NCI-H510A treated with DMSO at 0.1 percent for 48 hours (cell line): ENCODE data around the gene SCIMP.
"Not testable (repeated sequence)": the region's sequence is repeated elsewhere in the genome, so short reads cannot be mapped to it uniquely, and the experiment has no call there.

Experiments used
- DNase-seq: peaks from one replicate; lab custom pipeline; 2025; lab: John Stamatoyannopoulos, UW

The SCIMP gene

DNA sequence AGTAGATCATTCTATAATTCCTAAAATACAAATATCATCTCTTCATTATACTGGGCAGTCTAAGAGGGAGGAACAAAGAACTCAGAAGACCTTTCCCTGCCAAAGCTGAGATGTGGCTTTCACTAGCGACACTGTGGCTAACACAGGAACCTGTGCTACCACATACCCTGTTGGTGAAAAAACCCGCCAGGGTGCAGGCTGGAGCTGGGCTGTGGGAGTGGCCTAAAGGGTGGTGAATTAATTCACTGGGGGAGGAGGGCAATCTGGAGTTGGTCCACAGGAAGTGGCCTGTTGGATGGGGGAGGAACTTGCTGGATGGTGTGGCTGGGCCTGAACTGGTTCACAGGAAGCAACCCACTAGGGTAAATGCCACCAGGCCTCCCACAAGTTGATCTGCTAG, 50.4 kb downstream of the SCIMP start:
- no peak for DNase-seq

DNA sequence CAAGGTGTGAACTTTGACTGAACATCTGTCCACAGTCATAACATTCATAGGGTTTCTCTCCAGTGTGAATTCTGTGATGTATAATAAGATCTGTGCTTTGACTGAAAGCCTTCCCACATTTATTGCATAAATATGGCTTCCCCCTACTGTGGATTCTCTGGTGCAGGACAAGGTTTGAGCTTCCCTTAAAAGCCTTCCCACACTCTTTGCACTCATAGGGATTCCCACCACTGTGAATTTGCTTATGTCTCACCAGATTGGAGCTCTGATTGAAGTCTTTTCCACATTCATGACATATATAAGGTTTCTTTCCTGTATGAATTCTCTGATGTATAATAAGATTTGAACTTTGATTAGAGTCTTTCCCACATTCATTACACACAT, 51.3 kb downstream of the SCIMP start:
- no peak for DNase-seq

DNA sequence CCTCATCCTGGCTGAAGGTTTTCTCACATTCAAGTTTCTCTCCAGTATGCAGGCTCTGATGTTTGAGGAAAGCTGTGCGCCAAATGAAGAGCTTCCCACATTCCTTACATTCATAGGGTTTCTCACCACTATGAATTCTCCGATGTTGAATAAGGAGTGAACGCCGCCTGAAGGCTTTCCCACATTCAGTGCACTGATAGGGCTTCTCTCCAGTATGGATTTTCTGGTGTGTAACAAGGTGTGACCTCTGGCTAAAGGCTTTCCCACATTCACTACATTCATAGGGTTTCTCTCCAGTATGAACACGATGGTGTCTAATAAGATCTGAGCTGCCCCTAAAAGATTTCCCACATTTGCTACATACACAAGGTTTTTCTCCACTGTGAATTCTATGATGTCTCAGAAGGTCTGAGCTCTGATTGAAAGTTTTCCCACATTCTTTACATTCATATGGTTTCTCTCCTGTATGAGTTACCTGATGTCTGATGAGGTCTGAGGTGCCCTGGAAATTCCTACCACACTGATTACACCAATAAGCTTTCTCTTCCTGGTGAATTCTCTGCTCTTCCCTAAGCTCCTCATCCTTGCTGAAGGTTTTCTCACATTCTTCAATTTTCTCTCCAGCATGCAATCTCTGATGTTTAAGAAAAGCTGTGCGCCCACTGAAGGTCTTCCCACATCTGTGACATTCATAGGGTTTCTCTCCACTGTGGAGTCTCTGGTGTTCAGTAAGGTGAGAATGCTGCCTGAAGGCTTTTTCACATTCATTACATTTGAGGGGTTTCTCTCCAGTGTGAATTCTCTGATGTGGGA, 51.9 kb downstream of the SCIMP start:
- DNase-seq = no peak

DNA sequence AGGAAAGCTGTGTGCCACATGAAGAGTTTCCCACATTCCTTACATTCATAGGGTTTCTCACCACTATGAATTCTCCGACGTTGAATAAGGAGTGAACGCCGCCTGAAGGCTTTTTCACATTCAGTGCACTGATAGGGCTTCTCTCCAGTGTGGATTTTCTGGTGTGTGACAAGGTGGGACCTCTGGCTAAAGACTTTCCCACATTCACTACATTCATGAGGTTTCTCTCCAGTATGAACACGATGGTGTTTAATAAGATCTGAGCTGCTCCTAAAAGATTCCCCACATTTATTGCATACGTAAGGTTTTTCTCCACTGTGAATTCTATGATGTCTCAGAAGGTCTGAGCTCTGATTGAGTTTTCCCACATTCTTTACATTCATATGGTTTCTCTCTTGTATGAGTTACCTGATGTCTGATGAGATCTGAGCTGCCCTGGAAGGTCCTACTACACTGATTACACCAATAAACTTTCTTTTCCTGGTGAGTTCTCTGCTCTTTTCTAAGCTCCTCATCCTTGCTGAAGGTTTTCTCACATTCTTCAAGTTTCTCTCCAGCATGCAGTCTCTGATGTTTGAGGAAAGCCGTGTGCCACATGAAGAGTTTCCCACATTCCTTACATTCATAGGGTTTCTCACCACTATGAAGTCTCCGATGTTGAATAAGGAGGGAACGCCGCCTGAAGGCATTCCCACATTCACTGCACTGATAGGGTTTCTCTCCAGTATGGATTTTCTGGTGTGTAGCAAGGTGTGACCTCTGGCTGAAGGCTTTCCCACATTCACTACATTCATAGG, 53.0 kb downstream of the SCIMP start:
- DNase-seq = no peak

DNA sequence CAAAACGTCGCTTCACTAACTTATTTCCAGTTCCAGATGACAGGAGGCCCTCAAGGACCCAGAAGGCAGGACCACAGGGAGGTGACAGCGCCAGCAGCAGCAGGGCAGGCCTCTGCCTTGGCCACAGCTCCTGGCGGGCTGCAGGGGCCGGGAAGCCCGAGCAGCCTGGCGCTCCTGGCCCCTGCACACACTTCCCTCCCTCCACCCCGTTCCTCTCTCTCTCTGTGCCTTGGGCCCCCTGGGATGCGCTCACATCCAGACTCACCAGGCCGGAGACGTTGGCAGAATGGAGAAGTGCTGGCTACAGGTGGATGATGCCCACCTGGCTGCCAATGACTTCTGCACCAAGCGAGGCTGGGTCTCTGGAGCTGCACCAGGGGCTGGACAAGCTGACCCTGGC, 55.7 kb downstream of the SCIMP start:
- no peak for DNase-seq

DNA sequence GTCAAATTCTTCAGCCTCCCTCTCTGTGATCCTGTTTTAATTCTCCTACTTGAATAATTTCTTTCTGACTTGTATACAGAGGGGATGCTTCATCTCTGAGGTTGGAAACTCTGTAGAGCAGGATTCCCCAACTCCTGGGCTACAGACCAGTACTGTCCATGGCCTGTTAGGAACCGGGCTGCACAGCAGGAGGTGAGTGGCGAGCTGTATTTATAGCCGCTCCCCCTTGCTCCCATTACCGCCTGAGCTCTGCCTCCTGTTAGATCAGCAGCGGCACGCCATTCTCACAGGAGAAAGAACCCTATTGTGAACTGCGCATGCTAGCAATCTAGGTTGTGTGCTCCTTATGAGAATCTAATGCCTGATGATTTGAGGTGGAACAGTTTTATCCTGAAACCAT, 59.6 kb downstream of the SCIMP start:
- DNase-seq = not testable (repeated sequence)

DNA sequence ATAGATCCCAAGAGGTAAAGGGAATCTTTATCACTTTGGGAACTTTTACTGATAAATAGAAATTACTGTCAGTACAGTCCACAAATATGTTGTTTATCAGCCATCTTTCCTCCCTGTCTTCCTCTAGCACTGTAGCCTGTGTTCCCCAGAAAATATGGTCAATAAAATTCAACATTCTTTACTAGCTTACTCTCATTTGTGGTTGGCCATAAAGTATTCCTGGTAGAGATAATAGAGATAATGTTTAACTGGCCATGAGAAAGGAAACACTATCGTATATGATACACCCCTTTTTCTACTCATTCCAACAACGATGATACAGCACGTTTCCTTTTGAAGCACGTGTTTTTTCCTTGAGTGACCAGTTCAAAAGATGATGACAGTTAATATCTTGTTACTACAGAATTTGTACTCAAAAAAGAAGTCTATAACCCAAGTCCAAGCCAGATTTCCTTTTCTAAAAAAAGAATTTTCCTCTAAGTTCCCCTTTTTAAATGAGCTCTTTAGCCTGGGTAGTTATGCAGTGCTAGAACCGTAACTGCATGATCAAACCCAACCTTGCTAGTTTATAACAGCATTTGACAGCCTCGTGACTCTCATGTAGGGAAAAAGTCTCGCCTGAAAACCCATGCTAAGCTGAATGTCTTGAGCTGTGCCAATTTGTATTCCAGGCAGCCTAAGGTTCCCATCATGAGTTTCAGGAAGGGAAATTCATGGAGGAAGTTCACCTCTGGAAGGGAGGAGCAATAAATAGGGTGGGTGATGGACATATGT, 68.7 kb downstream of the SCIMP start:
- DNase-seq = not testable (repeated sequence)

DNA sequence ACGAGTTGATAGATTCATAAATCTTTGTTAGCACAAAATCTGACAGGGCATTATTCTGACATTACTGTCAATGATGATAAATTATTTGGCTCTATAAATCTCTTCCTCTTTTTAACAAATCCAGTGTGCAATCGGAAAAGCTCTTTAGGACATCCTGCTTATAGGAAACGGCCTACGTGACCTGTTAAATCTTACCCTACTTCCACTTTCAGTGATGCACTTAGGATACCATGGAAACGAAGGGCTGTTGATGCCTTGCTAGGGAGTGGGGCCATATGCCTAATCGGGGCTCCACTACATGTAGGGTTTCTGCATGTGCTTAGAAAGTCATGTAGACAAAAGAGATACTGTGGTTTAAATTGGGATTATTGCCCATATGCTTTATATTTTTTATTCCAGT, 70.2 kb downstream of the SCIMP start:
- no peak for DNase-seq

DNA sequence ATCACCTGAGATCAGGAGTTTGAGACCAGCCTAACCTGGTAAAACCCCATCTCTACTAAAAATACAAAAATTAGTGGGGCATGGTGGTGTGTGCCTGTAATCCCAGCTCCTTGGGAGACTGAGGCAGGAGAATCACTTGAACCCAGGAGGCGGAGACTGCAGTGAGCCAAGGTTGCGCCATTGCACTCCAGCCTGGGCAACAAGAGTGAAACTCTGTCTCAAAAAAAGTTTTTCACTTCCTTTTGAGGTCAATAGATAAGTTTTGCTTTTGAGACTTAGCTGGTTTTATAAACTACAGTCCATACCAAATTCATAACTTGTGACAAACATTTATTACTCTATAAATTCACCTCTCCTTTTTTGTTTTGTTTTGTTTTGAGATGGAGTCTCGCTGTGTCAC, 72.9 kb downstream of the SCIMP start:
- DNase-seq = not testable (repeated sequence)

DNA sequence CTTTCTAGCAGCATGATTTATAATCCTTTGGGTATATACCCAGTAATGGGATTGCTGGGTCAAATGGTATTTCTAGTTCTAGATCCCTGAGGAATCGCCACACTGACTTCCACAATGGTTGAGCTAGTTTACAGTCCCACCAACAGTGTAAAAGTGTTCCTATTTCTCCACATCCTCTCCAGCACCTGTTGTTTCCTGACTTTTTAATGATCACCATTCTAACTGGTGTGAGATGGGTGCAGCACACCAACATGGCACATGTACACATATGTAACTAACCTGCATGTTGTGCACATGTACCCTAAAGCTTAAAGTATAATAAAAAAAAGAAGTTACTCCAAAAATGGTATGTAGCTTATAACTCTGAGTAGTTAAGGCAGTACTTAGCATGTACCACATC, 74.0 kb downstream of the SCIMP start:
- DNase-seq = not testable (repeated sequence)
